Ectodermal cell (in vitro differentiated cells): ENCODE data around the gene GABRE.
A peak's percentile ranks its signal among the peaks of the same experiment; 100 is the strongest.

Source experiments
- H3K27ac ChIP-seq: 2 replicates; pipeline ENCODE4 v1.7.0; 2013; ENCODE audit warnings: mild to moderate bottlenecking, low read depth, low read length; ENCODE audit not compliant: insufficient read depth, poor library complexity, severe bottlenecking
- H3K27me3 ChIP-seq: 2 replicates; pipeline ENCODE4 v1.7.0; 2013; ENCODE audit warnings: mild to moderate bottlenecking, low read length; ENCODE audit not compliant: insufficient read depth, control insufficient read depth, poor library complexity, severe bottlenecking
- H3K36me3 ChIP-seq: one replicate; pipeline ENCODE4 v1.7.0; 2013; ENCODE audit warnings: low read length; ENCODE audit not compliant: control insufficient read depth, insufficient read depth
- H3K4me1 ChIP-seq: one replicate; pipeline ENCODE4 v1.7.0; 2013; ENCODE audit warnings: low read length; ENCODE audit not compliant: control insufficient read depth, insufficient read depth
- H3K4me3 ChIP-seq: 2 replicates; pipeline ENCODE4 v1.7.0; 2013; ENCODE audit warnings: low read depth, low read length, control low read depth; ENCODE audit not compliant: insufficient read depth
- H3K9me3 ChIP-seq: 2 replicates; pipeline ENCODE4 v1.7.0; 2013; ENCODE audit warnings: mild to moderate bottlenecking, low read length, moderate library complexity; ENCODE audit not compliant: control insufficient read depth
- WGBS, 2 experiments: methylation state at CpG; one replicate each; pipeline ENCODE4 v1.1.7; 2013; ENCODE audit warnings: missing lambda C conversion rate in 2 of 2; 5-methylcytosine and 5-hydroxymethylcytosine counted together

Gene GABRE

DNA sequence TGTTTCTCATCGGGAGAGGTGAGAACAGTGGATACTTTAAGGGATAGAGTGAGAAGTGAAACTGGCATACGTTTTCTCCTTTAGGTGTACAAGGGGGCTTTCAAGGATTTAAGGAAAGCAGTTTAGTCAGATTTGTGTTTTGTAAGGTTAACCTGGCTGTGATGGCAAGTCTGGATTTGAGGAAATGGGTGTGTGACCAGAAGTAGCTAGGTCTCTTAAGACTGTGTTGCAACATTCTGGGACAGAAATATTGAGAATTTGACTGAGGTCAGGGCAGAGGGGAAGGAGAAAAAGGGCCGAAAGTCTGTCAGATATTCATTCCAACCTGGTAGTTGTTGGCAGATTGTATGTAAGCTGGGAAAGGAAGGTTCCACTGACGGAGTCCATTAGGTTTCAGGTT is 10.4 kb upstream of the GABRE start:
- Histone ChIP-seq H3K27ac (no peak overlapping the region), H3K9me3 (no peaks in the 10 kb centered on the region), H3K36me3 (no peaks in the 10 kb centered on the region), H3K27me3 (no peaks in the 10 kb centered on the region), H3K4me3 (no peak overlapping the region), H3K4me1 (no peaks in the 10 kb centered on the region)
- WGBS, 2 experiments = 92% methylated on average over 4 of the region's 4 CpGs

DNA sequence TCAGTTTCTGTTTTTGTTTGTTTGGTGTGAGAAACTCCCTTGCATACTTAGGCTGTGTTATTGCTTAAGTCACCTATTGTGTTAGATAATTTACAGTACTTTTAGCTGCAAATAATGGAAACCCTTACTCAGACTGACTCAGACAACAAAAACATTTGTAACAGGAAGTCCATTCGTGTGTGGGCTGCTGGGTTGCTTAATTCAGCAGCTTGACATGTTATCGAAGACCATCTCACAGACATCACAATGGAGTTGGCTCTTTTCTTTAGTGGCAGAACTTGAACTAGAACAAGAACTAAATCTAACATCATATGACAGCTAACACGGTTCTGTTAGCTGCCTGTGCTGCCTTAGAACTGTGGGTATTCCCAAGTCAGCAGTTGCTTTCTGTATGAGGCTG is 9.9 kb upstream of the GABRE start:
- Histone ChIP-seq H3K4me3 (no peak overlapping the region), H3K36me3 (no peaks in the 10 kb centered on the region), H3K9me3 (no peaks in the 10 kb centered on the region), H3K27ac (no peak overlapping the region), H3K27me3 (no peaks in the 10 kb centered on the region), H3K4me1 (no peaks in the 10 kb centered on the region)
- 74 to 82% methylated on average over 3 of the region's 3 CpGs for WGBS, 2 experiments

DNA sequence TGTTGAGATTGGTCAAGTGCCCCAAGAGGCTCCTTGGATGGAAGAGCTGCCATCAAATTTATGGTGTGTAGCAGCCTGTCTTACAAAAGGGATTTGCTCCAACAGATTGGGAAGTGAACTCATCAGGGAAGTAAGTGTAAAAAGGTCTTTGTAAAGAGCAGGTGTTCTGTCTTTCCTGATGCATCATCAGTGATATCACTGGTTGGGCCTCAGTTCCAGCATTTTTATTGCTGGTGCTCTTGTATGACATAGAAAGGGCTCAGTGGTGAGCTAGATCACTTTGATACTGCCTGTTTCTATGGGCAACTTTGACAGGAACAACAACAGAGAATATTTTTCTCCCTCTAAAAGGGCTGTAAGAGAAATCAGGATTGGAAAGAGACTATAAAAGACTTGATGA is 8.7 kb upstream of the GABRE start:
- Histone ChIP-seq H3K9me3 (no peaks in the 10 kb centered on the region), H3K36me3 (no peaks in the 10 kb centered on the region), H3K4me1 (no peaks in the 10 kb centered on the region), H3K27me3 (no peaks in the 10 kb centered on the region), H3K27ac (no peak overlapping the region), H3K4me3 (no peak overlapping the region)

DNA sequence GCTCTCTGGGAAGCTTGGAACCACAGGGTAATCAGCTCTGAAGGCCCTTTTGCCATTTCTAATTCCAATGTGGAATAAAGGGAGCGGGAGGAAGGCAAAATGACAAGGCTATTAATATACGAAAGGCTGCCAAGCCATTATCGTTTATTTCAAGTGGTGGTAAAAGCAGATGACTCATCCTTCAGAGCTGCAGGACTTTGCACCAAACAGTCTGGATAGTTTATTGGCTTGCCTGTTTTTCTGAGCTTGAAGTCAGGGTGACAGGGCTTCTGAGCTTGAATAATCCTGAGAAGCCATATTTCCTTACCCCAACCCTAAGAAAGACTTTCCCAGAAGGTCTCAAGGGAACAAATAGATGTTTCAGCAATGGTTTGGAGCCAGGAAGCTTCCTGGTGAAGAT is 7.7 kb upstream of the GABRE start:
- H3K9me3 ChIP-seq = no peaks in the 10 kb centered on the region
- no peaks in the 10 kb centered on the region for H3K27me3 ChIP-seq
- H3K36me3 ChIP-seq = no peaks in the 10 kb centered on the region
- no peak overlapping the region for H3K27ac ChIP-seq
- no peaks in the 10 kb centered on the region for H3K4me1 ChIP-seq
- WGBS, 2 experiments = 89 to 95% methylated on average over 3 of the region's 3 CpGs
- no peak overlapping the region for H3K4me3 ChIP-seq

DNA sequence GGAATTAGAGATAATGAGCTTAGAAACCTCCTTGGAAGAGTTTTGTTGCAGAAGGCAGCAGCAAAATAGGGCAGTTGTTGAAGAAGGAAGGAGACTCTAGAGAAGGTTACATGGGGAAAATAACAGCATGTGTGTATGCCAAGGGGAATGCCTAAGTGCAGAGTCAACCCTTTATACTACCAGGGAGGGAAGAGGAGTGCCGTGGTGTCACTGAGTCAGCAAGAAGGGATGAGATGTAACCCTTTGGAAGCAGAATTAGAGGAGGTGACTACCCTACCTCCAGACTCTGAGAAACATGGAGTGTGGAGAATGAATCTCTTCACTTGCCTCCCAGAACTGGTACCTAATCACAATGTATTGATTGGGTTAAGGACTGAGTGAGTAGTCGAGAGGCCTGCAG is 6.7 kb upstream of the GABRE start:
- WGBS, 2 experiments = 78 to 97% methylated on average over 1 to 2 of the region's 2 CpGs
- H3K27me3 ChIP-seq = no peaks in the 10 kb centered on the region
- no peaks in the 10 kb centered on the region for H3K36me3 ChIP-seq
- H3K9me3 ChIP-seq = no peaks in the 10 kb centered on the region
- no peak overlapping the region for H3K27ac ChIP-seq
- no peak overlapping the region for H3K4me3 ChIP-seq
- no peaks in the 10 kb centered on the region for H3K4me1 ChIP-seq

DNA sequence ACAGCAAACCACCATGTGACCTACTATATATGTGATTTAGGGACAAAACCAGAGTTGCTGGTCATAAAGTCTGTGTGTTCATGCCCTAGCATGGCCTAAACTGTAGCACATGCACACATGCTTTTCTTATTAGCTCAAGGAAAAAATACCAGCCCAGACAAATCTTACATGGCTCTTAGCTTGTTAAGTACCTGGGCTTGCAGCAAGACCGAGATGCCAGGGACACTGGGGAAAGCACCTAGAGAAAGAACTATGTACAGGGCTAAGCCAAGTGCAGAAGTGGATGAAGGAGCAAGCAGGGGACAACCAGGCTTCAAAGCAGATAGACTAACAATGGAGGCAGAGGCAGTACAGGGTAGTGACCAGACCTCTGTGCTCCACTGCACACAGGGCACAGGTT is 3.4 kb upstream of the GABRE start:
- no peaks in the 10 kb centered on the region for H3K4me1 ChIP-seq
- no peaks in the 10 kb centered on the region for H3K36me3 ChIP-seq
- H3K4me3 ChIP-seq = no peak overlapping the region
- 92 to 94% methylated on average over 1 of the region's 1 CpG for whole genome bisulfite sequencing, 2 experiments
- peaks cover 27% of the 10 kb centered on the region for H3K27me3 ChIP-seq
- no peak overlapping the region for H3K27ac ChIP-seq
- no peaks in the 10 kb centered on the region for H3K9me3 ChIP-seq

DNA sequence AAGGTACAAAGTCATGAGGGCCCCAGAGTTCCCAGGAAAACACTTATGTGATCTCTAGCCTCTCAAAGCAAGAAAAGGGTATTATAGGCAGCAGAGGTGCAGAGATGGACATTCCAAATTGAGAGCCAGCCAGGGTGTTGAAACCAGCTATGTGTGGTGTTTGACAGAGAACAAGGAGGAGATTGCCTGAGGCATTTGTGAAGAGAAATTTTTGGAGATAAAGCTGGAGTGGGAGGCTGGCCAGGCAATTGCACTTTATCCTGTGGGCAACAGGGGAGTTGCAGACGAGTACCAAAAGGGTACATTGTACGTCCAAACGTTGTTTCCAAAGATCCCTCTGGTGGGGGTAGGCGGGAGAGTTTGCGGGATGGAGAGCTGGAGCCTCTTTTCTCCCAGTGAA is 2.5 kb upstream of the GABRE start:
- 77 to 89% methylated on average over 5 of the region's 5 CpGs for WGBS, 2 experiments
- Histone ChIP-seq H3K4me3 (no peak overlapping the region), H3K4me1 (no peaks in the 10 kb centered on the region), H3K27me3 (peaks cover 31% of the 10 kb centered on the region), H3K27ac (no peak overlapping the region), H3K9me3 (no peaks in the 10 kb centered on the region), H3K36me3 (no peaks in the 10 kb centered on the region)

DNA sequence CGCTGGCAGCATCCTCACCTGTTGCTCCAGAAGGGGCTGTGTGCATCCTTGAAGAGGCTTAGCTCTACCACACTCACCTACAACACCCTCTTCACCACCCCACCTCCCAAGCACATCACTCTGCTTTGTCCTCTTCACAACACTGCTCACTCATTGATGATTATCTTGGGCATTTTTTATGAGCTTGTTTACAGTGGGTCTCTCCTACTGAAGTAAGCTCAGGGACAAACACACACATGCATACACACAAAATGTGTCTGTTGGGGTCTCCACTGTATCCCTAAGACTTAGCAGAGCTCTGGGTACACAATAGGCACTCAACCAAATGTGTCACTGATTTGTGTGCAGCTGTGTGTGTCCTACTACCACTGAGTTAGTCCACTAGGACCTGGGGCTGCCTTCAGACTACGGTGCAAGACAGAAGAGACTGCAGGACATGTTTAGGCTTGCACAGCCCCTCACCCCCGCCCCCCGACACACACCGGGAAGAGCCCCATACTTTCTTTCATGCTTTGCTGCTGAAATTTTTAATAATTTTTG is 1.3 kb upstream of the GABRE start:
- H3K4me1 ChIP-seq = no peaks in the 10 kb centered on the region
- H3K36me3 ChIP-seq = no peaks in the 10 kb centered on the region
- peaks cover 31% of the 10 kb centered on the region for H3K27me3 ChIP-seq
- H3K4me3 ChIP-seq = no peak overlapping the region
- H3K9me3 ChIP-seq = no peaks in the 10 kb centered on the region
- 93% methylated on average over 5 of the region's 5 CpGs for WGBS, 2 experiments
- no peak overlapping the region for H3K27ac ChIP-seq

DNA sequence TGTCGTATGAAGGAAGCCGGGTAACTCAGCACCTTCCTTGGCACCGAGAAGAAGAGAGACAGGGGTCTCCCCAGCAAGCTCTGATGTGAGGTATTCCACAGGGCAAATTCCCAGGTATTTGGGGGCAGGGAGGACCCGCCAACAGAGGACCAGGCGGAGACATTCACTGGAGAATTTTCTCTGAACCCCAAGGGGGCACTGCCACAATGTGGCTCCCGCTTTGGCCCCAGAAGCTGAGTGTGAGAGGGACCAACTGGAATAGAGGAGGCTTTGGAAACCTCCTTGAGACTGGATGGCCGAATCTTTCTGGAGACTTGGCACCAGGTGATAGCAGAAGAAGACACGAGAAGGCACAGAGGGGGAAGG is 735 bp upstream of the GABRE start:
- H3K4me1 ChIP-seq = no peaks in the 10 kb centered on the region
- WGBS, 2 experiments = 79 to 86% methylated on average over 8 of the region's 8 CpGs
- H3K36me3 ChIP-seq = no peaks in the 10 kb centered on the region
- H3K27me3 ChIP-seq = peaks cover 31% of the 10 kb centered on the region
- H3K9me3 ChIP-seq = no peaks in the 10 kb centered on the region
- peak overlapping the region; percentile 29 for H3K4me3 ChIP-seq
- no peak overlapping the region for H3K27ac ChIP-seq

DNA sequence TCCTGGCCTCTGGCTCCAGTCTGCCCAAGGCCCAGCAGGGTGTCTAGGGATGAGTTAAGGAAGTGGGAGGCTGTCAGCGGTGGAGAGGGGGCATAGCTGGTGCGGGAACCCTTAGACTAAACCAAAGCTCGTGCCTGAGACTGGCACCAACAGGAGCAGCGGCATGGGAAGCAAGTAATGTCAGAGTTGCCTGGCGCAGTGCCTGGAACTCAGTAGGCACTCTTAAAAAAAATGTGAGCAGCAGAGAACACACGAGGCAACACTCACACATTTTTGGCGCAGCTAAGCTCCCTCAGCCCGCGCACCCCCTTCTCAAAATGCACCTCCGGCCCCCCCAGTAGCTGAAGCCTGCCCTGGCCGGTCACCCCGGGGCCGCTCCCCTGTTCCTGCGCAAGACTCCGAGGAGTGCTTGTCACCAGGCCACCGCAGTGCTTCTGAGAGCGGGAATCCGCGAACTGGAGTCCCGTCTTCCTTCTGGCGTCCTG is 583 bp downstream of the GABRE start:
- Histone ChIP-seq H3K4me1 (no peaks in the 10 kb centered on the region), H3K4me3 (peak overlapping the region; percentile 29), H3K27ac (no peak overlapping the region), H3K27me3 (peaks cover 31% of the 10 kb centered on the region), H3K36me3 (no peaks in the 10 kb centered on the region), H3K9me3 (no peaks in the 10 kb centered on the region)
- 28 to 32% methylated on average over 21 of the region's 21 CpGs for WGBS, 2 experiments

DNA sequence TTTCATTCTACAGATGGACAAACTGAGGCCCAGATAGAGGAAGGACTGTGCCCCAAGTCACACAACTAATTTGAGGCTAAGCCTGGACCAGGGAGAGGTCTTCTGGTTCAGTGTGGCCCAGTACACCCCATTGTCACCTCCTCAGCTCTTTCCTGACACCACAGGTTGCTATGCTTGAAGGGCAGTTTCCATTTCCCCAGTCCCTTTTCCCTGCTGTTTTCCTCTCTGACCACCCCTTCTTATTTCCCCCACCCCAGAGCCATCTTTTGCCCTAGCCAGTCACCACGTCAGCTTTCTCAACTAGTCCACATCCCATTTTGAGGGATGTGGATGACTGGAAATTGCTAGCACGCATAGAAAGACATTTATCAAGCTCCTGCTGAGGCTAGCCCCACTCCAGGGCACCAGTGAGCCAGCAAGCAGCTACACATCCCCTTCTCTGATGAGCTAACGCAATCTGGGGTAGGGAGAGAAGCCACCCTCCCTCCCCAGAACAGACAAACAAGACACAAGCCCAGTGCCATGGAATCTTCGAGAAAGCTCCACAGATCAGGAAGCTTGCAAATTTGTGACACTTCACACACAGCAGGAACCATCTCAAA is 1.3 kb downstream of the GABRE start:
- Histone ChIP-seq H3K4me3 (no peak overlapping the region), H3K27ac (no peak overlapping the region), H3K36me3 (no peaks in the 10 kb centered on the region), H3K27me3 (peaks cover 31% of the 10 kb centered on the region), H3K4me1 (no peaks in the 10 kb centered on the region), H3K9me3 (no peaks in the 10 kb centered on the region)
- WGBS, 2 experiments = 82 to 86% methylated on average over 1 to 4 of the region's 4 CpGs
